ENCODE results near the gene SPEM1. TPM values are rescaled to one million over a fixed set of nuclear protein-coding genes. Genes with fewer than 3 reads are reported as not detected.

The SPEM1 gene
- total and polyA plus RNA-seq, 10 of the 15 experiments (the other 5 are each of a cell fraction or from before 2014, with no cell fraction given) = not detected

DNA sequence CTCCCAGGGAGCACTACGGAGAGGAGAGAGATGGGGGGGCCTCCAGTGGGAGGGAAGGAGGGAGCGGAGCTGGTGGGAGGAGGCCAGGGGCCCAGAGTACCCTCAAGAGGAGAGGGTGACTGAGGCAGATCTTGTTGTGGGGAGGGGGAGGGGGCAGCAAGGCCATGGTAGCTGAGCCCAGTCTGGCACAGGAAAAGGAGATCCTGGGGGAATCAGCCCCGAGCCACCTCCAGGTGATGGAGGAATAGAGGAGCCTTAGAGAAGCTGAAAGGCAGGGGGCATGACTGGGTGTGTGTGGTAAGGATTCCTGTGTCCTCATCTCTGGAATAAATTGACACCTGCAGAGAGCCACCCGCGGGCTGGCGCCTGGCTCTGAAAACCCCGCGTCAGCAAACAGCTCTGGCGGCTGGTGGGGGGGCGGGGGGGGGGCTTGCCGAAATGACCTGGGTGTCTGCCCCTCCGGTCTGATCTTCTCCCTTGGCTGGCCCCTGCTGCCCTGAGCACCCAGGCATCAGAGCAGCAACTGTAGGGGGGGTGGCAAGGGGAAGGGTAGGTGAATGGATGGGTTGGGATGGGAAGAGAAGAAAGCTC is 13.8 kb upstream of the SPEM1 start:
- ChIA-PET SMC1A (ENCODE audit: uncharacterized antibody, unreplicated experiment) (no interaction called here), POLR2A (interaction anchor here (0.6 kb wide), 1 partner anchor 120 kb away, joined by 3 read pairs; no protein-coding TSS in a partner anchor), CTCF (interaction anchor here (0.6 to 0.8 kb wide), 2 partner anchors 51 to 281 kb away, joined by 3 read pairs; partner anchors contain the start of gene TP53), RAD21 (ENCODE audit: unreplicated experiment) (no interaction called here)
- peaks cover 3% of the 10 kb centered on the region; the same call in 1 of the 2 replicates for H3K4me1 ChIP-seq (ENCODE audit: control insufficient read depth, insufficient read depth, low read length)
- ATAC-seq = no peak
- peaks cover 2% of the 10 kb centered on the region for H3K79me2 ChIP-seq (ENCODE audit: control insufficient read depth, insufficient read depth, low read length)
- 57% methylated on average over 9 of the region's 12 CpGs for WGBS (ENCODE audit: insufficient coverage, insufficient replicate concordance, low lambda C conversion rate, missing lambda C conversion rate)
- no peak overlapping the region for H2AFZ ChIP-seq (ENCODE audit: control insufficient read depth, low read depth, low read length)
- no peaks in the 10 kb centered on the region for H3K9me3 ChIP-seq (replicated peaks; ENCODE audit: control insufficient read depth, insufficient read depth, low read length)
- no peak for DNase-seq (ENCODE audit: low read depth, low spot score)
- TF ChIP-seq KDM1A (IDR thresholded peaks at IDR 0.05; ENCODE audit: borderline replicate concordance) (no peak), IRF4 (IDR thresholded peaks at IDR 0.05; ENCODE audit: low read depth, low read length) (no peak), CBFB (IDR thresholded peaks at IDR 0.05; ENCODE audit: low read depth) (no peak), BACH1 (IDR thresholded peaks at IDR 0.05; ENCODE audit: borderline replicate concordance) (no peak), TARDBP (IDR thresholded peaks at IDR 0.05; ENCODE audit: borderline replicate concordance) (no peak), EP300 (IDR thresholded peaks at IDR 0.05; ENCODE audit: borderline replicate concordance in 1 of 2, control insufficient read depth in 1 of 2, low read depth in 2 of 2, low read length in 2 of 2) (no peak), RBBP5 (conservative IDR thresholded peaks at IDR 0.05) (no peak), PML (IDR thresholded peaks at IDR 0.05; ENCODE audit: low read length) (no peak), RFX5 (IDR thresholded peaks at IDR 0.05; ENCODE audit: low read depth, low read length) (no peak), NFIC (IDR thresholded peaks at IDR 0.05; ENCODE audit: low read depth, low read length) (no peak), POU2F2 (IDR thresholded peaks at IDR 0.05; ENCODE audit: borderline replicate concordance, low read depth, low read length) (no peak), ZNF687 (IDR thresholded peaks at IDR 0.05) (no peak), NFYB (IDR thresholded peaks at IDR 0.05; ENCODE audit: insufficient read depth, low read depth, low read length) (no peak), ZNF24 (IDR thresholded peaks at IDR 0.05) (no peak), NFXL1 (IDR thresholded peaks at IDR 0.05; ENCODE audit: borderline replicate concordance) (no peak), CHD1 (IDR thresholded peaks at IDR 0.05; ENCODE audit: low read depth, low read length) (no peak), RCOR1 (conservative IDR thresholded peaks at IDR 0.05; ENCODE audit: low read depth, low read length) (no peak), NR2C2 (IDR thresholded peaks at IDR 0.05; ENCODE audit: borderline replicate concordance, control insufficient read depth, insufficient read length, low read depth) (no peak)
- TF ChIP-seq, protein P1, sequence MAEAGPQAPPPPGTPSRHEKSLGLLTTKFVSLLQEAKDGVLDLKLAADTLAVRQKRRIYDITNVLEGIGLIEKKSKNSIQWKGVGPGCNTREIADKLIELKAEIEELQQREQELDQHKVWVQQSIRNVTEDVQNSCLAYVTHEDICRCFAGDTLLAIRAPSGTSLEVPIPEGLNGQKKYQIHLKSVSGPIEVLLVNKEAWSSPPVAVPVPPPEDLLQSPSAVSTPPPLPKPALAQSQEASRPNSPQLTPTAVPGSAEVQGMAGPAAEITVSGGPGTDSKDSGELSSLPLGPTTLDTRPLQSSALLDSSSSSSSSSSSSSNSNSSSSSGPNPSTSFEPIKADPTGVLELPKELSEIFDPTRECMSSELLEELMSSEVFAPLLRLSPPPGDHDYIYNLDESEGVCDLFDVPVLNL (IDR thresholded peaks at IDR 0.05; ENCODE audit: low read depth, low read length) = no peak
- TF ChIP-seq, protein P2, sequence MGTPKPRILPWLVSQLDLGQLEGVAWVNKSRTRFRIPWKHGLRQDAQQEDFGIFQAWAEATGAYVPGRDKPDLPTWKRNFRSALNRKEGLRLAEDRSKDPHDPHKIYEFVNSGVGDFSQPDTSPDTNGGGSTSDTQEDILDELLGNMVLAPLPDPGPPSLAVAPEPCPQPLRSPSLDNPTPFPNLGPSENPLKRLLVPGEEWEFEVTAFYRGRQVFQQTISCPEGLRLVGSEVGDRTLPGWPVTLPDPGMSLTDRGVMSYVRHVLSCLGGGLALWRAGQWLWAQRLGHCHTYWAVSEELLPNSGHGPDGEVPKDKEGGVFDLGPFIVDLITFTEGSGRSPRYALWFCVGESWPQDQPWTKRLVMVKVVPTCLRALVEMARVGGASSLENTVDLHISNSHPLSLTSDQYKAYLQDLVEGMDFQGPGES (IDR thresholded peaks at IDR 0.05) = no peak
- H3K9ac ChIP-seq (ENCODE audit: control insufficient read depth, insufficient read depth, low read length) = no peak overlapping the region
- in situ Hi-C loops (cut with MboI) = no loop called here
- H3K27me3 ChIP-seq (replicated peaks in 1 of 2; ENCODE audit: control insufficient read depth in 2 of 2, insufficient read depth in 2 of 2, low read length in 1 of 2) = peaks cover 0 to 6% of the 10 kb centered on the region in 2 experiments; a peak in 2 of 4 replicates
- H3K27ac ChIP-seq (ENCODE audit: control insufficient read depth, insufficient read depth) = no peak overlapping the region
- H3K4me2 ChIP-seq (ENCODE audit: control insufficient read depth, insufficient read depth) = no peak overlapping the region
- BruUV-seq (replicated peaks) = no TSS peak
- intact Hi-C loops (cut with micrococcal nuclease; ENCODE audit: unreplicated experiment) = no loop called here
- no peaks in the 10 kb centered on the region for H3K36me3 ChIP-seq (ENCODE audit: control insufficient read depth in 2 of 2, insufficient read depth in 2 of 2, low read length in 1 of 2)
- no peak for FAIRE-seq
- H4K20me1 ChIP-seq (ENCODE audit: control insufficient read depth, insufficient read depth) = no peaks in the 10 kb centered on the region
- H3K4me3 ChIP-seq = no peak overlapping the region

Measured in GM12878 (cell line).